ENCODE measurements around the gene GSG1L2. TPM values are rescaled to one million over a fixed set of nuclear protein-coding genes. Genes with fewer than 3 reads are reported as not detected.
"Not testable (repeated sequence)": the region's sequence is repeated elsewhere in the genome, so short reads cannot be mapped to it uniquely, and the experiment has no call there.

GSG1L2 gene
- total RNA-seq, 2 experiments from 2014 or later, result not detected

GRCh38 chr17:9790316-9790715, 31.6 kb downstream of the GSG1L2 start:
- intact Hi-C loops (cut with DNase I, micrococcal nuclease), result no loop called here
- no peaks in the 10 kb centered on the region for H3K4me1 ChIP-seq (ENCODE audit: insufficient read depth, low read length)
- Mint-ChIP-seq H3K4me1 (ENCODE audit: low read depth) (no peaks in the 10 kb centered on the region), H3K36me3 (ENCODE audit: low read depth) (no peaks in the 10 kb centered on the region), H3K27ac (no peak overlapping the region), H3K27me3 (peaks cover 4% of the 10 kb centered on the region), H3K4me3 (no peak overlapping the region), H3K9me3 (no peaks in the 10 kb centered on the region)
- no peak for ATAC-seq (ENCODE audit: poor library complexity)
- H3K9me3 ChIP-seq (ENCODE audit: control insufficient read depth in 1 of 2, insufficient read depth in 1 of 2, low read length in 2 of 2), result no peaks in the 10 kb centered on the region
- ChIA-PET CTCF (no interaction called here), POLR2A (no interaction called here)
- H3K36me3 ChIP-seq (ENCODE audit: insufficient read depth, low read length), result no peaks in the 10 kb centered on the region
- DNase-seq, result no peak
- no peak overlapping the region for H3K27ac ChIP-seq (ENCODE audit: low read depth in 1 of 2, low read length in 2 of 2)
- H3K4me3 ChIP-seq (ENCODE audit: low read length), result no peak overlapping the region
- no peak for TF ChIP-seq CTCF (IDR thresholded peaks at IDR 0.05)
- H3K27me3 ChIP-seq (ENCODE audit: control insufficient read depth in 1 of 2, insufficient read depth in 2 of 2, low read length in 2 of 2), result no peaks in the 10 kb centered on the region

- Mint-ChIP-seq H3K4me1 (ENCODE audit: low read depth) (no peaks in the 10 kb centered on the region), H3K27ac (no peak overlapping the region), H3K4me3 (no peak overlapping the region), H3K36me3 (ENCODE audit: low read depth) (no peaks in the 10 kb centered on the region), H3K27me3 (peaks cover 4% of the 10 kb centered on the region), H3K9me3 (no peaks in the 10 kb centered on the region)
- TF ChIP-seq CTCF (IDR thresholded peaks at IDR 0.05), result no peak
- H3K4me3 ChIP-seq (ENCODE audit: low read length), result no peak overlapping the region
- H3K27me3 ChIP-seq (ENCODE audit: control insufficient read depth in 1 of 2, insufficient read depth in 2 of 2, low read length in 2 of 2), result no peaks in the 10 kb centered on the region
- no peaks in the 10 kb centered on the region for H3K9me3 ChIP-seq (ENCODE audit: control insufficient read depth in 1 of 2, insufficient read depth in 1 of 2, low read length in 2 of 2)
- ATAC-seq (ENCODE audit: poor library complexity) (no peak), DNase-seq (no peak)
- CTCF ChIA-PET, result no interaction called here
- POLR2A ChIA-PET, result no interaction called here
- no peak overlapping the region for H3K27ac ChIP-seq (ENCODE audit: low read depth in 1 of 2, low read length in 2 of 2)
- H3K4me1 ChIP-seq (ENCODE audit: insufficient read depth, low read length), result no peaks in the 10 kb centered on the region
- intact Hi-C loops (cut with DNase I, micrococcal nuclease), result no loop called here
- H3K36me3 ChIP-seq (ENCODE audit: insufficient read depth, low read length), result no peaks in the 10 kb centered on the region
Measured at GRCh38 chr17:9788601-9789000, 33.3 kb downstream of the GSG1L2 start.

- H3K4me1 Mint-ChIP-seq (ENCODE audit: low read depth), result no peaks in the 10 kb centered on the region
- Histone ChIP-seq H3K9me3 (ENCODE audit: control insufficient read depth in 1 of 2, insufficient read depth in 1 of 2, low read length in 2 of 2) (no peaks in the 10 kb centered on the region), H3K4me3 (ENCODE audit: low read length) (no peak overlapping the region), H3K27me3 (ENCODE audit: control insufficient read depth in 1 of 2, insufficient read depth in 2 of 2, low read length in 2 of 2) (peaks cover 0 to 5% of the 10 kb centered on the region in 2 experiments), H3K4me1 (ENCODE audit: insufficient read depth, low read length) (no peaks in the 10 kb centered on the region), H3K27ac (ENCODE audit: low read depth in 1 of 2, low read length in 2 of 2) (no peak overlapping the region), H3K36me3 (ENCODE audit: insufficient read depth, low read length) (no peaks in the 10 kb centered on the region)
- ATAC-seq (ENCODE audit: poor library complexity) (no peak), DNase-seq (no peak)
- intact Hi-C loops (cut with DNase I, micrococcal nuclease), result no loop called here
- no peak overlapping the region for H3K27ac Mint-ChIP-seq
- H3K27me3 Mint-ChIP-seq, result peaks cover 30% of the 10 kb centered on the region
- no peaks in the 10 kb centered on the region for H3K36me3 Mint-ChIP-seq (ENCODE audit: low read depth)
- no peaks in the 10 kb centered on the region for H3K9me3 Mint-ChIP-seq
- no peak for TF ChIP-seq CTCF (IDR thresholded peaks at IDR 0.05)
- CTCF ChIA-PET, result no interaction called here
- H3K4me3 Mint-ChIP-seq, result no peak overlapping the region
- POLR2A ChIA-PET, result no interaction called here
Measured at GRCh38 chr17:9784544-9784943, 37.3 kb downstream of the GSG1L2 start.

- H3K4me1 Mint-ChIP-seq (ENCODE audit: low read depth); H3K9me3 Mint-ChIP-seq; intact Hi-C loops (cut with DNase I, micrococcal nuclease); POLR2A ChIA-PET; ATAC-seq (ENCODE audit: poor library complexity); DNase-seq; H3K4me3 ChIP-seq (ENCODE audit: low read length); H3K27me3 ChIP-seq (ENCODE audit: control insufficient read depth in 1 of 2, insufficient read depth in 2 of 2, low read length in 2 of 2); H3K9me3 ChIP-seq (ENCODE audit: control insufficient read depth in 1 of 2, insufficient read depth in 1 of 2, low read length in 2 of 2); H3K4me1 ChIP-seq (ENCODE audit: insufficient read depth, low read length); H3K36me3 ChIP-seq (ENCODE audit: insufficient read depth, low read length); CTCF ChIA-PET; H3K27ac ChIP-seq (ENCODE audit: low read depth in 1 of 2, low read length in 2 of 2); H3K36me3 Mint-ChIP-seq (ENCODE audit: low read depth); H3K4me3 Mint-ChIP-seq; H3K27ac Mint-ChIP-seq: not testable (repeated sequence)
- H3K27me3 Mint-ChIP-seq, result peaks cover 27% of the 10 kb centered on the region
Measured at GRCh38 chr17:9783465-9783864, 38.4 kb downstream of the GSG1L2 start.

Data from CD4-positive, alpha-beta T cell (primary cell).